ENCODE data around the gene CAMTA1. TPM values are rescaled to one million over a fixed set of nuclear protein-coding genes. Genes with fewer than 3 reads are reported as not detected.

CAMTA1 gene
- total RNA-seq, 1 experiment from 2014 or later: 60.0 TPM

GRCh38 chr1:6909857-6910256, 124.6 kb downstream of the CAMTA1 start:
- H3K36me3 ChIP-seq (ENCODE audit: control insufficient read depth, insufficient read depth, low read length): no peaks in the 10 kb centered on the region
- intact Hi-C loops (cut with micrococcal nuclease; ENCODE audit: unreplicated experiment): no loop called here
- peaks cover 3% of the 10 kb centered on the region for H3K27me3 Mint-ChIP-seq (ENCODE audit: insufficient read depth, unreplicated experiment)
- H3K27me3 ChIP-seq (replicated peaks; ENCODE audit: control insufficient read depth, insufficient read depth, low read length): no peaks in the 10 kb centered on the region
- CTCF ChIA-PET: no interaction called here
- no peaks in the 10 kb centered on the region for H3K36me3 Mint-ChIP-seq (ENCODE audit: insufficient read depth, unreplicated experiment)
- no peaks in the 10 kb centered on the region for H3K4me1 Mint-ChIP-seq (ENCODE audit: low read depth, unreplicated experiment)
- no peaks in the 10 kb centered on the region for H3K4me1 ChIP-seq
- H3K27ac Mint-ChIP-seq (ENCODE audit: unreplicated experiment): no peak overlapping the region
- BruUV-seq (replicated peaks): no TSS peak
- no peaks in the 10 kb centered on the region for H3K9me3 ChIP-seq
- no peak for DNase-seq
- TF ChIP-seq CTCF (IDR thresholded peaks at IDR 0.05; ENCODE audit: insufficient read depth in 1 of 2, low read depth in 1 of 2, low read length in 1 of 2, severe bottlenecking in 1 of 2, unreplicated experiment in 1 of 2): no peak
- no peak overlapping the region for H3K4me3 ChIP-seq (ENCODE audit: low read depth, low read length)
- no peak overlapping the region for H3K4me3 Mint-ChIP-seq (ENCODE audit: unreplicated experiment)
- POLR2A ChIA-PET: no interaction called here
- no peaks in the 10 kb centered on the region for H3K9me3 Mint-ChIP-seq (ENCODE audit: unreplicated experiment)

- intact Hi-C loops (cut with micrococcal nuclease; ENCODE audit: unreplicated experiment): no loop called here
Measured at GRCh38 chr1:6911021-6911941, 126.0 kb downstream of the CAMTA1 start.

GRCh38 chr1:6911974-6912373, 126.7 kb downstream of the CAMTA1 start:
- no peaks in the 10 kb centered on the region for H3K4me1 Mint-ChIP-seq (ENCODE audit: low read depth, unreplicated experiment)
- BruUV-seq (replicated peaks): no TSS peak
- no peak overlapping the region for H3K4me3 Mint-ChIP-seq (ENCODE audit: unreplicated experiment)
- no peak for DNase-seq
- Histone ChIP-seq H3K27me3 (replicated peaks; ENCODE audit: control insufficient read depth, insufficient read depth, low read length) (no peaks in the 10 kb centered on the region), H3K4me3 (ENCODE audit: low read depth, low read length) (no peak overlapping the region), H3K9me3 (no peaks in the 10 kb centered on the region), H3K36me3 (ENCODE audit: control insufficient read depth, insufficient read depth, low read length) (no peaks in the 10 kb centered on the region), H3K4me1 (no peaks in the 10 kb centered on the region)
- TF ChIP-seq CTCF (IDR thresholded peaks at IDR 0.05; ENCODE audit: insufficient read depth in 1 of 2, low read depth in 1 of 2, low read length in 1 of 2, severe bottlenecking in 1 of 2, unreplicated experiment in 1 of 2): no peak
- ChIA-PET CTCF (no interaction called here), POLR2A (no interaction called here)
- no peaks in the 10 kb centered on the region for H3K36me3 Mint-ChIP-seq (ENCODE audit: insufficient read depth, unreplicated experiment)
- peaks cover 3% of the 10 kb centered on the region for H3K27me3 Mint-ChIP-seq (ENCODE audit: insufficient read depth, unreplicated experiment)
- H3K27ac Mint-ChIP-seq (ENCODE audit: unreplicated experiment): no peak overlapping the region
- intact Hi-C loops (cut with micrococcal nuclease; ENCODE audit: unreplicated experiment): no loop called here
- H3K9me3 Mint-ChIP-seq (ENCODE audit: unreplicated experiment): no peaks in the 10 kb centered on the region

More at GRCh38 chr1:6911021-6911941, 126.0 kb downstream of the CAMTA1 start:
- CTCF ChIA-PET: no interaction called here
- no peaks in the 10 kb centered on the region for H3K9me3 ChIP-seq
- no peak for TF ChIP-seq CTCF (IDR thresholded peaks at IDR 0.05; ENCODE audit: insufficient read depth in 1 of 2, low read depth in 1 of 2, low read length in 1 of 2, severe bottlenecking in 1 of 2, unreplicated experiment in 1 of 2)
- H3K4me1 Mint-ChIP-seq (ENCODE audit: low read depth, unreplicated experiment): no peaks in the 10 kb centered on the region
- H3K4me3 ChIP-seq (ENCODE audit: low read depth, low read length): no peak overlapping the region
- no peaks in the 10 kb centered on the region for H3K9me3 Mint-ChIP-seq (ENCODE audit: unreplicated experiment)
- POLR2A ChIA-PET: no interaction called here
- no peak for DNase-seq
- H3K36me3 Mint-ChIP-seq (ENCODE audit: insufficient read depth, unreplicated experiment): no peaks in the 10 kb centered on the region
- no TSS peak for BruUV-seq (replicated peaks)
- no peaks in the 10 kb centered on the region for H3K4me1 ChIP-seq
- no peaks in the 10 kb centered on the region for H3K36me3 ChIP-seq (ENCODE audit: control insufficient read depth, insufficient read depth, low read length)
- no peaks in the 10 kb centered on the region for H3K27me3 ChIP-seq (replicated peaks; ENCODE audit: control insufficient read depth, insufficient read depth, low read length)
- H3K4me3 Mint-ChIP-seq (ENCODE audit: unreplicated experiment): no peak overlapping the region
- H3K27me3 Mint-ChIP-seq (ENCODE audit: insufficient read depth, unreplicated experiment): peaks cover 3% of the 10 kb centered on the region
- H3K27ac Mint-ChIP-seq (ENCODE audit: unreplicated experiment): no peak overlapping the region
